HG03442 (cell line): ENCODE results near the gene CEP68.

Experiments
- ATAC-seq: cut with Tn5 transposase; IDR thresholded peaks from one replicate; pipeline ENCODE4 v1.9.1; 2021; ENCODE audit warnings: mild to moderate bottlenecking, moderate library complexity; ENCODE audit not compliant: unreplicated experiment

CEP68 gene

GRCh38 chr2:65057391-65058052, 1.3 kb downstream of the CEP68 start:
- no peak for ATAC-seq

GRCh38 chr2:65059071-65059470, 2.9 kb downstream of the CEP68 start:
- no peak for ATAC-seq

GRCh38 chr2:65061146-65061909, 5.1 kb downstream of the CEP68 start:
- no peak for ATAC-seq

GRCh38 chr2:65061910-65062339, 5.7 kb downstream of the CEP68 start:
- ATAC-seq, result no peak

GRCh38 chr2:65062843-65063825, 6.9 kb downstream of the CEP68 start:
- no peak for ATAC-seq

- peak; percentile 75 for ATAC-seq
Observed at GRCh38 chr2:65064728-65065552, 8.7 kb downstream of the CEP68 start.

- ATAC-seq, result no peak
Observed at GRCh38 chr2:65067806-65068553, 11.8 kb downstream of the CEP68 start.

GRCh38 chr2:65069439-65069824, 13.2 kb downstream of the CEP68 start:
- ATAC-seq, result no peak

- no peak for ATAC-seq
Observed at GRCh38 chr2:65070172-65070830, 14.1 kb downstream of the CEP68 start.

- ATAC-seq, result no peak
Observed at GRCh38 chr2:65070856-65071255, 14.6 kb downstream of the CEP68 start.

GRCh38 chr2:65071499-65072180, 15.4 kb downstream of the CEP68 start:
- ATAC-seq, result no peak

GRCh38 chr2:65072181-65072970, 16.2 kb downstream of the CEP68 start:
- ATAC-seq, result peak; percentile 73

- ATAC-seq, result no peak
Observed at GRCh38 chr2:65073879-65074565, 17.8 kb downstream of the CEP68 start.

- no peak for ATAC-seq
Observed at GRCh38 chr2:65075176-65075575, 19.0 kb downstream of the CEP68 start.

- no peak for ATAC-seq
Observed at GRCh38 chr2:65075605-65076344, 19.6 kb downstream of the CEP68 start.

GRCh38 chr2:65076345-65076710, 20.1 kb downstream of the CEP68 start:
- no peak for ATAC-seq

- no peak for ATAC-seq
Observed at GRCh38 chr2:65077898-65078297, 21.7 kb downstream of the CEP68 start.
